Skin of body (tissue), 1 donor: Measurements from ENCODE around the gene DNAJA2. TPM values are rescaled to one million over a fixed set of nuclear protein-coding genes. Genes with fewer than 3 reads are reported as not detected.

Source experiments
- total RNA-seq: library from RNA; depleted of rRNA; stranded (reverse); fragments of >200 nt; gene quantifications from one replicate; pipeline ENCODE4 v1.2.3, GENCODE V29; 2014

DNAJA2 gene
- total RNA-seq, 1 donor from 2014 or later = 49.7 TPM

Other genes with a start within 250 kb of the DNAJA2 start
- 3.0 TPM for gene MYLK3, start 225.3 kb downstream of the DNAJA2 start, total RNA-seq
- gene C16orf87, start 142.5 kb downstream of the DNAJA2 start, total RNA-seq = 13.5 TPM
- gene GPT2, start 89.3 kb downstream of the DNAJA2 start, total RNA-seq = 17.8 TPM
- gene NETO2, start 170.3 kb upstream of the DNAJA2 start, total RNA-seq = 8.9 TPM